Effector CD8-positive, alpha-beta T cell (primary cell): ENCODE data around the gene BNIP2.

Source experiments
- DNase-seq: peaks from one replicate; lab custom pipeline; 2025; lab: John Stamatoyannopoulos, UW

BNIP2 gene

GRCh38 chr15:59632714-59633113 lies 56.4 kb downstream of the BNIP2 start:
- DNase-seq, result no peak

DNA sequence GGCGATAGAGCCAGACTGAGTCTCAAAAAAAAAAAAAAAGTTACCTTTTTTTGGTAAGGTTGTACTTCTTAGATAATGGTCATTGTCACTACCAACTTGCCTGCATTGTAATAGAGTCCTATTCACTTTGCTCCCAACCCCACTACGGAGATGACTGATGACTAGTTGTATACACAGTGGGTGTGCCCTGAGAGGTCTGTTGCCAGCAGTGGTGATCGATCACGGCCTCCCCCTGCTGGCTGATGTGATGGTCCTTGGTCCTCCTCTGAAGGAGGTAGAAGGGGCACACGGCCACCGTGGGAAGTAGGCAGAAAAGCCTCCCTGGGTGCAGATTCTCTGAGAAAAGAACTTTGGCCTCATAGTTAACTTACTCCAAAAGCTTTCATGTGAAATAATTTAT lies 66.8 kb downstream of the BNIP2 start:
- DNase-seq, result no peak

DNA sequence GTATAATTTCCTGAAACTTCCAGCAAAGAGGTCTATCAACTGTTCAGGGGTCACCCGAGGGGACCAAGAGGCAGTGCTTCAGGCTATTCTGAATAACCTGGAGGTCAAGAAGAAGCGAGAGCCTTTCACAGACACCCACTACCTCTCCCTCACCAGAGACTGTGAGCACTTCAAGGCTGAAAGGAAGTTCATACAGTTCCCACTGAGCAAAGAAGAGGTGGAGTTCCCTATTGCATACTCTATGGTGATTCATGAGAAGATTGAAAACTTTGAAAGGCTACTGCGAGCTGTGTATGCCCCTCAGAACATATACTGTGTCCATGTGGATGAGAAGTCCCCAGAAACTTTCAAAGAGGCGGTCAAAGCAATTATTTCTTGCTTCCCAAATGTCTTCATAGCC lies 70.7 kb downstream of the BNIP2 start:
- DNase-seq, result no peak

DNA sequence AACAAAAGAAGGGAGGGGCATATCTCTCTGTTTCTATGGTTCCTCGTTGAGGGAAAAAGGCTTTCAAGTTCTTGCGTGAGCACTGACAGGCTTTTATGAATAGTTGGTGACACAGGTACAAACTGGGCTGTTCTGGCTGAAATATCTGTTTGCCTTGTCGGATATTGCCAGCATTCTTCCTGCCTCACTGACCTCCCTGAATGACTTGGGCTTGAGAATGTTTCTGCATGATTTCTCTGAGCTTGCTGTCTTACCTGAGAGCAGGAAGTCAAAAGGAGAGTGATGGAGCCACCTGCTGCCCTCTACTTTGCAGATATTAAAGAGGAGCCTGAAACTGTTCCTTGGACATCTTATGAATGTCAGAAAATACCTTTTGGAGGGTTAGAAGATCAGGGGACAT lies 72.7 kb downstream of the BNIP2 start:
- no peak for DNase-seq

GRCh38 chr15:59615661-59616060 lies 73.5 kb downstream of the BNIP2 start:
- no peak for DNase-seq

- no peak for DNase-seq
Observed at GRCh38 chr15:59614153-59614552, 75.0 kb downstream of the BNIP2 start.

GRCh38 chr15:59611276-59612260 lies 77.6 kb downstream of the BNIP2 start, which contains the start of gene GCNT3:
GCNT3 (plus strand) TSS chr15:59611783; CDS start chr15:59618239, 6,456 bp downstream.
- no peak for DNase-seq

DNA sequence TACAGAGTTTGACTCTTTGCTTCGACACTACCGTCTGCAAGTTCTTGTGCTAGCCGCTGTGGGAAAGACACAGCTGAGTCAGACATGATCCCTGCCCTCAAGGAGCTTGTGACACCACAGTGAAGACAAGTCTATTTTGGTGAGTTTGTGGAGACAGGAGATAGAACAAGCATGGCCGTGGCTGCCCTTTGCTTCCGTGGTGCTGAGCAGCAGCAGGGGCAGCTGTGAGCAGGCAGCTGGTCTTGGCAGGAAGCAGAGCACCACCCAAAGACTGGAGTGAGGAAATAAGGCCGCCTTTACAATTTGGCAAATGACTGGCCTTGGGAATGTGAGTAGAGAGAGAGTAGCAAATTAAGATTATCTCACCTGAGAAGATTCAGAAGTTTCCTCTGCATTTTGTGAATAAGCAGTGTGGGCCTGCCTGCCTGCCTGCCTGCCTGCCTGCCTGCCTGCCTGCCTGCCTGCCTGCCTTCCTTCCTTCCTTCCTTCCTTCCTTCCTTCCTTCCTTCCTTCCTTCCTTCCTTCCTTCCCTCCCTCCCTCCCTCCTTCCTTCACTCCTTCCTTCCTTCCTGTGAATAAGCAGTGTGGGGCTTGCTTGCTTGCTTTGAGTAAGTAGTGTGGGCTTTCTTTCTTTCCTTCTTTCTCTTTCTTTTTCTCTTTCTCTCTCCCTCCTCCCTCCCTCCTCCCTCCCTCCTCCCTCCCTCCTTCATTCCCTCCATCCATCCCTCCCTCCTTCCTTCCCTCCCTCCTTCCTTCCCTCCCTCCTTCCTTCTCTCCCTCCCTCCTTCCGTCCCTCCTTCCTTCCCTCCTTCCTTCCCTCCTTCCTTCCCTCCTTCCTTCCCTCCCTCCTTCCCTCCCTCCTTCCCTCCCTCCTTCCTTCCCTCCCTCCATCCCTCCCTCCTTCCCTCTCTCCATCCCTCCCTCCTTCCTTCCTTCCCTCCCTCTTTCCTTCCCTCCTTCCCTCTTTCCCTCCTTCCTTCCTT lies 79.1 kb downstream of the BNIP2 start:
- DNase-seq, result no peak
